SH-SY5Y (cell line): ENCODE measurements around the gene KIF26B.

Source experiments
- GATA2 ChIP-seq: IDR thresholded peaks from 2 replicates; pipeline ENCODE4 v1.6.1; 2011; ENCODE audit warnings: mild to moderate bottlenecking, low read depth, low read length
- GATA3 ChIP-seq: IDR thresholded peaks from 2 replicates; pipeline ENCODE4 v1.6.1; 2011; ENCODE audit warnings: low read depth, mild to moderate bottlenecking, low read length, moderate library complexity

KIF26B gene

DNA sequence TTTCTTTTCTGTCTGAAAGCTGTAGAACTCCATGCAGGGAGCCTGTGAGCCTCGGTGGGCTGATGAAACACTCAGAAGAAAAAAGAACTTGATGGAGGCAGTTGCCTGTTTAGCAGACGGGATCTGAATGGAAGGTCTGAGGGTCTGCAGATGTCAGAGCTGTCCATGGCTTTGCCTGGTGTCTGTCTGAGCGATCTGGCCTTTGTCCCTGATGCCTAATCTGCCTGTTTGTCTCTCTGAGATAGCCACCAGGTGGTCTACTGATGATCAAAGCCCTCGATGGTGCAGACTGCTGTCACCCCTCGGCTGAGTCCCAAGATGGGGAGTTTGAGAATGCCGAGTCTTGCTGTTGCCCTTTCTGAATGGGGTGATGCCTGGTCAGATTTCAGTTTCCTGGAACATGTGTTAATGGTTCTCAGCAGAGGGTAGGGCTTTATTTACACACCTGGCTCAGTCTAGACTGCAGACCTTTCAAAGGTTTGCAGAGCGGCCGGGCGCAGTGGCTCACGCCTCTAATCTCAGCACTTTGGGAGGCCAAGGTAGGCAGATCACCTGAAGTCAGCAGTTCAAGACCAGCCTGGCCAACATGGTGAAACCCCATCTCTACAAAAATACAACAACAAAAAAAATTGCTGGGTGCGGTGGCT, 90.4 kb downstream of the KIF26B start:
- no peak for TF ChIP-seq GATA2
- no peak for TF ChIP-seq GATA3

DNA sequence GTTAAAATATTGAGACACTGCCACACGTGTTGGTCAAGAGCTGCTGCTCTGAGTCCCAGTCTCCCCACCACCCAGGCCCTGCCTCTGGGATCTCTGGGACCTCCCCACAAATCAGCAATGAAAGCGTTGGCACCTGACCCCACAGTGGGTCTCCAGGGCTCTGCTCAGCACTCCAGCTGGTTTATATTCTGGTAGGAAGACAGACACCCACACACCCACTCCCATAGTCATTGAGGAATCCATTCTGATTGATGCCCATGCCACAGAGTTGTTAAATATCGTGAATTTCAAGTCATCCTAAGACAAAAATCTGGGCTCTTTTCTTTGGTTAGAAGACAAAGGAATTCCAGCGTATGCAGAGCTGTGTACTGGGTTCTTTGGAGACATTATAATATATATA, 91.6 kb downstream of the KIF26B start:
- TF ChIP-seq GATA3 (no peak), GATA2 (no peak)

DNA sequence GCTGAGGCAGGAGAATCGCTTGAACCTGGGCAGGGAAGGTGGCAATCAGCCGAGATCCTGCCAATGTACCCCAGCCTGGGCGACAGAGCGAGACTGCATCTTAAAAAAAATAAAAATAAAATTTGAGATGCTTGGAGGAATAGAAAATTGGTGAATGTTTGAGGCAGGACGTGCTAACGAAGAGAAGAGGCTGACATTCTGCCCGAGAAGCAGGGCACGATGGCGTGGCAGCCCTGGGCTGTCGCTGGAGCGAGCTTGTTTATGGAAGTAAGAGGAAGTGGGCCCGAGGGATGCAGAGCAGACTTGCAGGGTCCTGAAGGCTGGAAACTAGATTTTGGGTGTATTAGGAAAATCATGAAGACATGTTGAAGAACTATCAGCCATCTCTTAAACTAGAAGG, 92.6 kb downstream of the KIF26B start:
- TF ChIP-seq GATA3, result no peak
- no peak for TF ChIP-seq GATA2

DNA sequence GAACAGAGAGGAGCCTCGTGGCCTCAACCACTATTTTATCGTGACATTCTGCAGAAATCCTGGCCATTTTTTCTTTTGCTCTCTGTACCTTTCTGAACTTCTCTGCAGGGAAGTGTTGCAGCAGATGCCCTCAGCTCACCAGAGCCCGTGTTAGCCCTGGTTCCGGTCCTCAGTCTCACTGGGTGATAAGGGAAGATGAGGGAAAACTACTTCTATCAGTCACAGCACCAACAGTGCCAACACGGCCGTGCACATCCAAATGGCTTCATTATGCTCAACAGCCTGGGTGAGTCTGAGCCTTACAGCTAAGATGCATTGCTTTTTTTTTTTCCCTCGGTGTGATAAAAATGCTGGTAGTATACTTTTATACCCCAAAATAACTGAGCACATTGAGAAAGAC, 93.0 kb downstream of the KIF26B start:
- TF ChIP-seq GATA2, result no peak
- TF ChIP-seq GATA3, result no peak

DNA sequence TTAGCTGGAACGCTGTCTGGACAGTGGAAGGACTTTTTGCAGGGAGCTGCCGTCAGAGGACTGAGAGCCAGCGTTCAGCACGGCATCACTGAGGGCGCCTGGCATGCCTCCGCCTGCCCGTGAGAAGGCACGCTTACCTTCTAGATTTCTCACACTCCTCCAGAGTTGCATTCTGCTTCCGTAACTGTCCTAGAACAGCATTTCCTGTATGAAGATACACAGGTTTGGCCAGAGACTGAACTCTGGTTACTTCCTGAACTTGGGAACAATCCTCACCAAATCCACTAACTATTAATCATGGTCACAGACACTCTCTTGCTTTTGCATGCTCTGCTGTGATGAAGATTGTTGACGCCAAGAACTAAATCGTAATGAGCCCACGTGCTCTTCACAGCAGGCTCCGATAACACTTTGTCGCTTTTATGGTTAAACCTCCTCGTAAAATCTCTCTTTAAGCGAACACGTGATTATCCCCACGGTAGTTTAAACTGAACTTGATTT, 93.5 kb downstream of the KIF26B start:
- TF ChIP-seq GATA2 (no peak), GATA3 (no peak)

DNA sequence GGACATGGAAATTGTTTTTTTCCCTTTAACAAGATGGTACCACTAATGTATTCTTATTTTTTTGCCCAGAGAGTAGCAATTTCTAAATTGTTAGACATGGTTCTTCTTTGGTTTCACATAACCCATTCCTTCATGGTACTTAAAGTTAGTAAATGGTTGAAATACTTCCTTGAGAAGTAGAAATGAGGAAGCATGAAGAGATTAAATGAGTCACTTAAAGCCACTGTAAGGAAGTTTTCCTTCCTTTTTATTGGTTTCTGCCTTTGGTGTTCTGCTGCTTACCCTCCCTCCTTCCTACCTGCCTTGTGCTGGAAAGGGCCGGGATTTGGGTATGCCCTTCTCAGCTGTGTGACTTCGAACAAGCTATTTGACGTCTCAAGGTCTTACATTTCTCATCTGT, 101.0 kb downstream of the KIF26B start:
- TF ChIP-seq GATA2 (no peak), GATA3 (no peak)

DNA sequence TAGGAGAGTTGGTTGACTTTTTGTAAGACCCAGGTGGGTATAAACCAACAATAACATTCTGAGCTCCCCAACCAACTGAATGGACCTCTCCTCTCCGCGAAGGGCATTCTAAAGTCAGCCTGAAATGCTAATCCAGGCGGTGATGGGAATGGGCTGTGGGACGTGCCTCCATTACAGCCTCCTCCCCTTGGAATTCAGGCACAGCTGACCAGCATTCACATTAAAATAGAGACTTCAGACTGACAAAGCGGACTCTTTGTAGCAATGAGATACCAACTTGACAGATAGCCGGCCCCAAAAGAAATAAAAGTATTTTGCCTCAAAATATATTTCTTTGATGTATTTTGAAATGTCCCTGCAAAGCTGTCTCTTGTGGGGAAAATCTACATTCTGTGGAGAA, 101.7 kb downstream of the KIF26B start:
- no peak for TF ChIP-seq GATA3
- TF ChIP-seq GATA2, result no peak

DNA sequence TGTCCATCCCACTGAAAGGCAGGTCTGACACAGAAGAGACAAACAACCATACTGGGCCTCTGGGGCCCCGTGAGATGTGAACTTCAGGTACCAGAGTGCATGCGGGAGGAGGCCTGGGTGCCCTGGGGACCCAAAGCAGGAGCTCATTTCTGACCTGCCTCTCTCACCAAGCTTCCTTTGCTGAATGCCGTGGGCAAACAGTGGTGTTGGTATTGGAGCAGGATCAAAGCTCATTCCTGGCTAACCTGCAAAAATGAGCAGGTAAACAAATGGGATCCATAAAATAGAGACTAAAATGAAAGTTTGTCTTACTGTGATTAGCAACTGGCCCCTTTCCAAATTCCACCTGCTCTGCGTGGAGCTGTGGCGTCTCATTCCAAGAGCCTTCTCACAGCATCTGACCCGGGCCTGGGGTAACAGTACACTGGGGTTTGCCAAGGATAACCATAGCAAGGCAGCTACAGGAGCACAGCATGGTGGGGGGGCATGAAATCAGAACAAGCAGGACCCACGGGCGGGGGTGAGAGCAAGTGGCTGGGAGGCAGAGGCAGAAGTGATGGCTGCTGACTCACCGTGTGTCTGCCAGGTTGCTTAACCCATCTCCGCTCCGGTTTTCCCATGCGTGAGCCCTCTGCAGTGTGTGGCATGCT, 103.6 kb downstream of the KIF26B start:
- TF ChIP-seq GATA2 (no peak), GATA3 (no peak)

DNA sequence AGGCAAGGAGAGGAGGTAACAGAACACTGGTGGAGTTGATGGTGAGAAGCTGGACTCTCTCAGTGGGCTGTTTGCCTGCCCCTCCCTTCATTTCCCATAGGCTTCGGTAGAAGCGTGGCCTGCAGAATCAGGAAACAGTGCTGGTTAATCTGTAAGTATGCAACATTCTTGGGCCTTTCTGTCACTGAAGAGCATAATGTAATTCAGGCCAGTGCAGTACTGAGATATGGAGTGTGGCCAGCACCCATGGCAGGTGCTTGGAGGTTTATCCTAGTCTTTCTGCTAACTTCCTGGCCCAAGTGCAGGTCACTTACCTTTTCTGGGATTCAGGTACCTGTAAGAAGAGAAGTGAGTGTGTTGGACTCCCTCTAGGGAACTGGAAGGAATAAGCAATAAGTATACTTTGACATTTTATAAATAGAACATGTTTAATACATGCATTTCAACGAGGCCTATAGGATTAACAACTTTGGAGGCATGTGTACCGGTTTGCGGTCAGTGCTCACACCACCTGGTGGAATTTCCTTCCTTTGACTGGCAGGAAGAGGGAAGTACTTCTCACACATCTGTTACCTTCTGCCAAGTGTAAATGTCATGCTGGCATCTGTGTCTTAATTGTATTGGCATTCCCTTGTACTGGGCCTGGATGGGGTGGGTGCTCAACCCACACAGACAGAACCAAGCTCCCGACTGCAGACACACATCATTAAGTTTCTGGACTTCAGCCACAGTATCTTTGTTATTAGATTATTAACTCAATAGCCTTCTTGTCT, 105.5 kb downstream of the KIF26B start:
- TF ChIP-seq GATA3 (no peak), GATA2 (no peak)

DNA sequence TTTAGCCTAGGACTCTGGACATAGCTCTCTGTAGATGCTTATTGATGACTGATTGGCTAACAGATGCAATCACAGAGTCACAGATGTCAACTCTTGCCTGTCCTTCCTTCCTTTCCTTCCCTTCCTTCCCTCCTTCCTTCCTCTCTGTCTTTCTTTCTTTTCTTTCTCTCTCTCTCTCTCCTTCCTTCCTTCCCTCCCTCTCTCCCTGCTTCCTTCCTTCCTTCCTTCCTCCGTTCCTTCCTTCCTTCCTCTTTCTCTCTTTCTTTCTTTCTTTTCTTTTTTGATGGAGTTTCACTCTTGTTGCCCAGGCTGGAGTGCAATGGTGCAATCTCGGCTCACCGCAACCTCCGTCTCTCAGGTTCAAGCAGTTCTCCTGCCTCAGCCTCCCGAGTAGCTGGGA, 106.1 kb downstream of the KIF26B start:
- TF ChIP-seq GATA3 (no peak), GATA2 (no peak)

DNA sequence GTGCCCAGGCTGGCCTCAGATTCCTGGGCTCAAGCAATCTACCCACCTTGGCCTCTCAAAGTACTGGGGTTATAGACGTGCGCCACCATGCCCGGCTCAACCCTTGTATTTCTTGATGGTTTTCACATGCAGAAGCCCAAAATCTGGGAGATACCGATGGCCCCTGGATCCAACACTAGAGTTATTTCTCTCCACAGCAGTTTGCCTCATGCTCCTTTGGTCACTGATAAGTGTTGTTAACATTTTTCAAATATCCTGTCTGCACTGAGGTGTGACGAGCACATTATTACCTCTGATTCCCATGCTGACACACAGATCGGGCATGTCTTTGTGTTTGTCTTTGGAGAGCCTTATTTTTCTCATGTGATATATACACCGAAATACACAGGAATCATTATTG, 107.0 kb downstream of the KIF26B start:
- TF ChIP-seq GATA2 (no peak), GATA3 (no peak)

DNA sequence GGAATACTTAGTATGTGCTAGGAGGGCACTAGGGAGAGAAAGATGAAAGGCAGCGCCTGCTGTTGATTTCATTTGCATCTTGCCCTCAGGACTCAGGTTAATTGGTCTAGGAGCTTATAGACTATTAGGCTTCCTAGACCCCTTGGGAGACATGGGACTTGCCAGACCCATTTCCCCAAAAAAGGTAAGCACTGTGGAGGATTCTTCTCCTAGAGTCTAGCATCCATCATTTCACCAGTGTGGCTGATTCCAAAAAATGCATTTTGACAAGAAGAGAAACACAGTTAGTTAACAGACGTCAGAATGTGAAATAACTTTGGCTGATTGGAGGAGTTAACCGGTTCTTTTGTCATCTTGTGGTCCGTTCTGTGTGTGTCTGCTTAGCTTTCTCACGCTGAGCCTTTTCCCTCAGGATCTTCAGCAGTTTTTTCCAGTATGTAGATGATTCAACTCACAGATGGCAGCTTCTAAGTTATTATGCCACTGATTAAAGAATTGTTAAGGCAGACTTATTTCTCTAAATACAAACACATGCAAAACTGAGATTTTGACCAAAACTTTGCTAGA, 108.8 kb downstream of the KIF26B start:
- TF ChIP-seq GATA3, result no peak

DNA sequence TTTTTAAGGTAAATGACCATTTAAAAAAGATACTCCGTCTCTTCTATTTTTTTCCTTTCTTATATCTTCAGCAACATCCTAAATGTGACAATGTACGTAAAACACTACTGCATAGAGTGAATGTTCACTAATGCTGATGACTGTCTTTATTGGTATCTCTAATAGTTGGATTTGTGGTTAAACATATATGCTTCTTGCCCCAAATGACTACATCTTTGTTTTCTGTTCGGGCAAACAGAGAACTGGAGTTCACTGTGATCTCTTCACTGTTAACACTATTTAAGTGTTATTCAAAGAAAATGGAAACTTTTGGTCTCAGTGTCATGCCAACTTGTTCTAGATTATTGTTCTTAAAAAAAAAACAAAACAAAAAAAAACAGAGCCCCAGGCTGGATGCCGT, 109.4 kb downstream of the KIF26B start:
- TF ChIP-seq GATA3 (no peak), GATA2 (no peak)

DNA sequence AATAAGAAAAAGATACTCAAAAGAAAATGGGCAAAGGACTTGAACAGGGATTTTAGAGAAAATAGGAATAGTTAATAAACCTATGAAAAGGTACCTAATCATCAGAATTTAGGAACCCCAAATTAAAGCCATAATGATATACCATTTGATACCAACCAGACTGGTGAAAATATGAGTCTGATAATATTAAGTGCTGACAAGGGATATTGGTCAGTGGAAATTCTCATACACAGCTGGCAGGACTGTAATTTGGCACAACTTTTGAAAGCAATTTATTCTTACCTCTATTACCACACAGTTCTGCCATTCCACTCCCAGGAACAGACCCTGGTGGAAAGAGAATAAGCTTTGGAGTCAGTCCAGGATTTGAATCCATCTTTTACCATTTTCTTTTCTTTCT, 111.3 kb downstream of the KIF26B start:
- TF ChIP-seq GATA3 (no peak), GATA2 (no peak)
